Measurements from ENCODE around the gene OR8D2. TPM values are rescaled to one million over a fixed set of nuclear protein-coding genes. Genes with fewer than 3 reads are reported as not detected.
"Not testable (repeated sequence)": the region's sequence is repeated elsewhere in the genome, so short reads cannot be mapped to it uniquely, and the experiment has no call there.

Gene OR8D2
- total and polyA plus RNA-seq, 9 donors, result not detected

DNA sequence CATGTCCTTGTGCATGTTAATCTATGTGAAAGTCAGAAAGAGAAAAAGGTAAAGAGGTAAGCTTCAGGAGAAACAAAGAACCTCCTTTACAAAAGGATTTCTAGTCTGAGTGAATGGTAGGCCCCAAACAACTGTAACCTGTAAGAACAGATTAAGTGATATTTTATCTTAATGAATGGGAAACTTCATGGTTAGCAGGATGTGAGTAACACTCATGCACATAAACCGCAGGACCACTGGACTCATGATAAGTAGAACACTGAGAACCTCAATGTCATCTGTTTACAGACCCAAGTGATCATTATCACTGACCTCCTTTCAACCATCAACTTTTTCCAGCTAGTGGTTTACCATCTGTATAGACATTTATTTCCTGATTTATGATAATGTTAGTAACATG is 43.9 kb downstream of the OR8D2 start:
- no peaks in the 10 kb centered on the region for H3K36me3 ChIP-seq
- TF ChIP-seq, protein P1, sequence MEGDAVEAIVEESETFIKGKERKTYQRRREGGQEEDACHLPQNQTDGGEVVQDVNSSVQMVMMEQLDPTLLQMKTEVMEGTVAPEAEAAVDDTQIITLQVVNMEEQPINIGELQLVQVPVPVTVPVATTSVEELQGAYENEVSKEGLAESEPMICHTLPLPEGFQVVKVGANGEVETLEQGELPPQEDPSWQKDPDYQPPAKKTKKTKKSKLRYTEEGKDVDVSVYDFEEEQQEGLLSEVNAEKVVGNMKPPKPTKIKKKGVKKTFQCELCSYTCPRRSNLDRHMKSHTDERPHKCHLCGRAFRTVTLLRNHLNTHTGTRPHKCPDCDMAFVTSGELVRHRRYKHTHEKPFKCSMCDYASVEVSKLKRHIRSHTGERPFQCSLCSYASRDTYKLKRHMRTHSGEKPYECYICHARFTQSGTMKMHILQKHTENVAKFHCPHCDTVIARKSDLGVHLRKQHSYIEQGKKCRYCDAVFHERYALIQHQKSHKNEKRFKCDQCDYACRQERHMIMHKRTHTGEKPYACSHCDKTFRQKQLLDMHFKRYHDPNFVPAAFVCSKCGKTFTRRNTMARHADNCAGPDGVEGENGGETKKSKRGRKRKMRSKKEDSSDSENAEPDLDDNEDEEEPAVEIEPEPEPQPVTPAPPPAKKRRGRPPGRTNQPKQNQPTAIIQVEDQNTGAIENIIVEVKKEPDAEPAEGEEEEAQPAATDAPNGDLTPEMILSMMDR (IDR thresholded peaks at IDR 0.05), result no peak
- no peak for TF ChIP-seq EP300 (IDR thresholded peaks at IDR 0.05)
- no peak for TF ChIP-seq POLR2A (IDR thresholded peaks at IDR 0.05)
- H3K4me3 ChIP-seq, result no peak overlapping the region
- no peaks in the 10 kb centered on the region for H3K27me3 ChIP-seq
- WGBS, 3 donors, result 66 to 86% (median 72%) methylated on average over 1 of the region's 1 CpG
- no peaks in the 10 kb centered on the region for H3K4me1 ChIP-seq (ENCODE audit: insufficient read depth)
- no peaks in the 10 kb centered on the region for H3K9me3 ChIP-seq
- no peak overlapping the region for H3K27ac ChIP-seq
- intact Hi-C loops (cut with DNase I), result no loop called here
- DNase-seq, result no peak

- Histone ChIP-seq H3K4me1 (ENCODE audit: insufficient read depth) (no peaks in the 10 kb centered on the region), H3K27ac (no peak overlapping the region), H3K36me3 (no peaks in the 10 kb centered on the region), H3K27me3 (no peaks in the 10 kb centered on the region), H3K4me3 (no peak overlapping the region), H3K9me3 (no peaks in the 10 kb centered on the region)
- no peak for DNase-seq
- 83 to 88% (median 88%) methylated on average over 2 of the region's 2 CpGs for WGBS, 3 donors
- intact Hi-C loops (cut with DNase I), result no loop called here
- TF ChIP-seq, protein P1 (IDR thresholded peaks at IDR 0.05), result no peak
- no peak for TF ChIP-seq POLR2A (IDR thresholded peaks at IDR 0.05)
These were observed 46.0 kb downstream of the OR8D2 start for GRCh38 chr11:124274000-124274399.

- H3K27ac ChIP-seq; H3K27me3 ChIP-seq; DNase-seq; H3K9me3 ChIP-seq; intact Hi-C loops (cut with DNase I); H3K4me1 ChIP-seq (ENCODE audit: insufficient read depth); H3K4me3 ChIP-seq; H3K36me3 ChIP-seq: not testable (repeated sequence)
- WGBS, 3 donors, result 43 to 50% (median 46%) methylated on average over 7 of the region's 7 CpGs
These were observed 49.1 kb downstream of the OR8D2 start for GRCh38 chr11:124270886-124271285.

Other genes with a start within 250 kb of the OR8D2 start
- 10 to 100 TPM; 10.7 to 18.9 (median 16.7) TPM for gene VWA5A, start 204.7 kb downstream of the OR8D2 start, total RNA-seq
- 10 to 100 TPM in 1 of 2 donors, 1 to 10 TPM in 1; 9.9 to 27.5 TPM for gene VWA5A, start 204.7 kb downstream of the OR8D2 start, polyA plus RNA-seq
- not detected for gene OR10D3, start 136.9 kb downstream of the OR8D2 start, total RNA-seq
- not detected for gene OR10D3, start 136.9 kb downstream of the OR8D2 start, polyA plus RNA-seq
- gene OR8G1, start 79.1 kb downstream of the OR8D2 start, total RNA-seq, result not detected
- not detected for gene OR8G1, start 79.1 kb downstream of the OR8D2 start, polyA plus RNA-seq
- gene OR8G5, start 63.8 kb downstream of the OR8D2 start, total RNA-seq, result not detected
- not detected for gene OR8G5, start 63.8 kb downstream of the OR8D2 start, polyA plus RNA-seq
- gene OR8D1, start 6.2 kb downstream of the OR8D2 start, total RNA-seq, result not detected
- gene OR8D1, start 6.2 kb downstream of the OR8D2 start, polyA plus RNA-seq, result not detected
- gene OR8B2, start 64.3 kb upstream of the OR8D2 start, total RNA-seq, result not detected
- gene OR8B2, start 64.3 kb upstream of the OR8D2 start, polyA plus RNA-seq, result not detected
- not detected for gene OR8B3, start 78.8 kb upstream of the OR8D2 start, total RNA-seq
- gene OR8B3, start 78.8 kb upstream of the OR8D2 start, polyA plus RNA-seq, result not detected
- gene OR8B4, start 104.7 kb upstream of the OR8D2 start, total RNA-seq, result not detected
- not detected for gene OR8B4, start 104.7 kb upstream of the OR8D2 start, polyA plus RNA-seq
- gene OR8B8, start 125.5 kb upstream of the OR8D2 start, total RNA-seq, result not detected
- not detected for gene OR8B8, start 125.5 kb upstream of the OR8D2 start, polyA plus RNA-seq
- not detected for gene OR8B12, start 223.5 kb upstream of the OR8D2 start, total RNA-seq
- not detected for gene OR8B12, start 223.5 kb upstream of the OR8D2 start, polyA plus RNA-seq
- gene OR8A1, start 249.8 kb upstream of the OR8D2 start, total RNA-seq, result not detected
- gene OR8A1, start 249.8 kb upstream of the OR8D2 start, polyA plus RNA-seq, result not detected